AG10803 (cell line): ENCODE data around the gene TULP1.
A peak's percentile ranks its signal among the peaks of the same experiment; 100 is the strongest.

ENCODE experiments used
- DNase-seq: peaks from one replicate; pipeline ENCODE4 v3.0.0; 2010; ENCODE audit warnings: low read depth
- H3K4me3 ChIP-seq: 2 replicates; pipeline ENCODE4 v1.5.1; 2011; ENCODE audit warnings: mild to moderate bottlenecking, low read length, control low read depth
- TF ChIP-seq, protein P1 (sequence below): conservative IDR thresholded peaks from 2 replicates; pipeline ENCODE4 v1.5.1; 2011; ENCODE audit warnings: mild to moderate bottlenecking, low read length, control low read depth, inconsistent platforms

Gene TULP1

DNA sequence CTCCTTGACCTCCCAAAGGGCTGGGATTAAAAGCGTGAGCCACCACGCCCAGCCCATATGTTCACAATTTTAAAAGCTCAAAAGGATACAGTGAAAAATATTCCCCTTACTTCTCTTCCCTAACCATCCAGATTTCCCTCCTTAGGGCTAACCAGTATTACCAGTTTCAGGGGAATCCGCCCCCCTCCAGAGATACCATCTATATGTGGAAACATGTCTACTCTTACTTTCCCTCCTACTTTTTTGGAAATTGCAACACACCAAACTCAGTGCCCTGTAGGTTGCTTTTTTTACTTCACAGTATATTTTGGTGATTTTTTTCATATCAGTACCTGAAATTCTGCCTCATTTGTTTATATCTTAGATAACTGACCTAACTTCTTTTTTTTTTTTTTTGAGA lies 51.4 kb downstream of the TULP1 start:
- TF ChIP-seq, protein P1, sequence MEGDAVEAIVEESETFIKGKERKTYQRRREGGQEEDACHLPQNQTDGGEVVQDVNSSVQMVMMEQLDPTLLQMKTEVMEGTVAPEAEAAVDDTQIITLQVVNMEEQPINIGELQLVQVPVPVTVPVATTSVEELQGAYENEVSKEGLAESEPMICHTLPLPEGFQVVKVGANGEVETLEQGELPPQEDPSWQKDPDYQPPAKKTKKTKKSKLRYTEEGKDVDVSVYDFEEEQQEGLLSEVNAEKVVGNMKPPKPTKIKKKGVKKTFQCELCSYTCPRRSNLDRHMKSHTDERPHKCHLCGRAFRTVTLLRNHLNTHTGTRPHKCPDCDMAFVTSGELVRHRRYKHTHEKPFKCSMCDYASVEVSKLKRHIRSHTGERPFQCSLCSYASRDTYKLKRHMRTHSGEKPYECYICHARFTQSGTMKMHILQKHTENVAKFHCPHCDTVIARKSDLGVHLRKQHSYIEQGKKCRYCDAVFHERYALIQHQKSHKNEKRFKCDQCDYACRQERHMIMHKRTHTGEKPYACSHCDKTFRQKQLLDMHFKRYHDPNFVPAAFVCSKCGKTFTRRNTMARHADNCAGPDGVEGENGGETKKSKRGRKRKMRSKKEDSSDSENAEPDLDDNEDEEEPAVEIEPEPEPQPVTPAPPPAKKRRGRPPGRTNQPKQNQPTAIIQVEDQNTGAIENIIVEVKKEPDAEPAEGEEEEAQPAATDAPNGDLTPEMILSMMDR: no peak
- DNase-seq: no peak
- no peak overlapping the region for H3K4me3 ChIP-seq

DNA sequence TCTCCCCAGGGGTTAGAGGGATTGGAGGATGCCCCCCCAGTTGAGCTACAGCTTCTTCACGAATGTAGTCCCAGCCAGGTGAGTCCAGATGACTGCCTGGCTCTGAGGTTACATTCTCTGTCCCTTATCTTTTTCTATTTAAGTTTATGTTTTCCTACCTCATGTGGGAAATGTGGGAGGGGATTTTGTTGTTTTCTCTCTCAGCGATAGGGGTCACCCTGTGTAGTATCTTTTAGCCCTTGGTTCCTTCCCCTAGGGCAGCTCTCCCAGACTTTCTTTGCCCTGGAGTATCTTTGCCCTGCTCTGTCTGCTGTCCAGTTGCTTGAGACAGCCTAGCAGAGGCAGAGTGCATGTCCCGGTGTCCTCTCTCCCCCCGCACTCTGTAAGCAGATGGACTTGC lies 54.8 kb downstream of the TULP1 start:
- TF ChIP-seq, protein P1: no peak
- H3K4me3 ChIP-seq: no peak overlapping the region
- no peak for DNase-seq

DNA sequence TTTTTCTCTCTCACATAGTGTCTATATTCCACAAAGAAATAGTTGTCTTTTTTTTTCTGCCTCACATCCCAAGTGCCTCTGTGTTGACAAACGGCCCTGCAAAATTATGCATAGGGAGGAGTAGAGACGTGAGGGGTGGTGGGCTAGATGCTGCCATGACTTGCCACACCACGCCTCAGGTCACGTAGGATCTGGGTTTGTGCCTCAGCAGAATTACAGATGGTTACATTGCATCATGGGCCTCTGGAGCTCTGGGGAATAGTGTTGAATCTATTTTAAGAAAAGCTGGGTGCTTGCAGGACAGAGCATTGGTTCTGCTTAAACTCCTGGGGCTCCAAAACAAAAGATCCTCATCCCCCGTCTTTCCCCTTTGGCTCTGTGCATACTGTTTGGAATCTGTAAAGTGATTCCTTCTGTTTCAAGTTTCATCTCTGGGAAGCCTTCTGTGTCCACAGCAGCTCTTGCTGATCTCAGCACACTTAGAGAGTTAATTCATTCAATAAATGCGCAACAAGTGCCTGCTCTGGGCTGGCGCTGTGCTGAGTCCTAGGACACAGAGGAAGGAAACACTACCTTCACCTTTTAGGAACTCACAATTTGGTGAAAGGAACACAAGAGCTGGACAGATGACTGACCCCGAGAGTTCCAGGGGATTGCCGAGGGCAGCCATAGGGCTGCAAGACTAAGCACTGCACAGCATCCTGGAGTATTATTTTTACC lies 58.1 kb downstream of the TULP1 start:
- DNase-seq: peak; percentile 31
- TF ChIP-seq, protein P1: no peak
- H3K4me3 ChIP-seq: no peak overlapping the region

DNA sequence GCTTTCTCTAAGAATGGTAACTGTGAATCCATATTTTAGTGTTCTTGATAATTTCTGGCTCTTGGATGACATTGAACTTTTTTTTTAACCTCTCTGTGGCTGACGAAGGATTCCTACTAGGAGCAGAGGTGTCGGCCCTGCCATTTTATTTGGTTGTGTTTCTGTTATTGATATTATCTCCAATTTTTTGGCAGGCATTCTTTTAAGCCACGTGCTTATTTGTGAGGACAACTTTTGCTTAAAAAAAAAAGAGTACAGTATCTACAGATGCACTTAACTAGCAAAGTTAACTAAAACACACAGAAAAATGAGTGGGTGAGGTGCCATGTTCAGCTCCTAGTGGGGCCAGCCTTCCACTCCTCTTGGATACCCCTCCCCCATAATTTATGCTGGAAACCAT lies 59.5 kb downstream of the TULP1 start:
- DNase-seq: no peak
- TF ChIP-seq, protein P1: no peak
- H3K4me3 ChIP-seq: peak overlapping the region; percentile 70

DNA sequence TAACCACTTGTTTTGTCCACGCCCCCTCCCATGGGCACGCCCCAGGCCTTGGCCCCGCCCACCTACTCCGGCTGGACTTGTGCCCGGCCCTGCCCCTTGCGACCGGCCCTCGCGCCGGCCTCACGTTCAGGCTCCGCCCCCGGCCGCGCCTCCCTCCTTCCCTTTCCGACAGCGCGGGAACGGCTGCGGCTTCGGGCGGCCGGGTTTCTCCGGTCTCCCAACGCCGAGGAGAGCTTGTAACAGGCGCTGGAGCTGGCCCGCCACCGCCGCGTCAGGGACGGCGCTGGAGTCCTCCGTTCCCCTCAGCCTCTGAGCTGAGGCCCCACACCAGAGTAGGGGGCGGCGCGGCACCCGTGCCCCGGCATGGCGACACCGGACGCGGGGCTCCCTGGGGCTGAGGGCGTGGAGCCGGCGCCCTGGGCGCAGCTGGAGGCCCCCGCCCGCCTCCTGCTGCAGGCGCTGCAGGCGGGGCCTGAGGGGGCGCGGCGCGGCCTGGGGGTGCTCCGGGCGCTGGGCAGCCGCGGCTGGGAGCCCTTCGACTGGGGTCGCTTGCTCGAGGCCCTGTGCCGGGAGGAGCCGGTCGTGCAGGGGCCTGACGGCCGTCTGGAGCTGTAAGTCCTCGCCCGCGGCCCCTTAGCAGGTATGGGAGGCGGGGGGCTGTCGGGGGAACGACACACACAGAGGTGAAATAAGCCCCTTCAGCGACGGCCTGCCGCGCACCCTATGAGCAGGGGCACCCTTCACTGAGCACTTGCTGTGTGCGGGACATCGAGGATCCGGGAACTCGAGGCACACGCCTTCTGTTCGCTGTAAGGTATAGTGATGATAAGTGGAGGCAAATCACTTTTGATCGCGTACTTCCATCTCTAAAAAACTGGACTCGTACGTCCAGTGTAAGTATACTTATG lies 60.3 kb downstream of the TULP1 start, which contains the start of gene FANCE:
TSS of gene FANCE (plus strand) at position 156 of the 908 bp plus-strand sequence. CDS start at position 364, 208 bp downstream.
- TF ChIP-seq, protein P1: no peak
- peak within 1 kb of the TSS; percentile 70 for H3K4me3 ChIP-seq
- peak; percentile 85 for DNase-seq

DNA sequence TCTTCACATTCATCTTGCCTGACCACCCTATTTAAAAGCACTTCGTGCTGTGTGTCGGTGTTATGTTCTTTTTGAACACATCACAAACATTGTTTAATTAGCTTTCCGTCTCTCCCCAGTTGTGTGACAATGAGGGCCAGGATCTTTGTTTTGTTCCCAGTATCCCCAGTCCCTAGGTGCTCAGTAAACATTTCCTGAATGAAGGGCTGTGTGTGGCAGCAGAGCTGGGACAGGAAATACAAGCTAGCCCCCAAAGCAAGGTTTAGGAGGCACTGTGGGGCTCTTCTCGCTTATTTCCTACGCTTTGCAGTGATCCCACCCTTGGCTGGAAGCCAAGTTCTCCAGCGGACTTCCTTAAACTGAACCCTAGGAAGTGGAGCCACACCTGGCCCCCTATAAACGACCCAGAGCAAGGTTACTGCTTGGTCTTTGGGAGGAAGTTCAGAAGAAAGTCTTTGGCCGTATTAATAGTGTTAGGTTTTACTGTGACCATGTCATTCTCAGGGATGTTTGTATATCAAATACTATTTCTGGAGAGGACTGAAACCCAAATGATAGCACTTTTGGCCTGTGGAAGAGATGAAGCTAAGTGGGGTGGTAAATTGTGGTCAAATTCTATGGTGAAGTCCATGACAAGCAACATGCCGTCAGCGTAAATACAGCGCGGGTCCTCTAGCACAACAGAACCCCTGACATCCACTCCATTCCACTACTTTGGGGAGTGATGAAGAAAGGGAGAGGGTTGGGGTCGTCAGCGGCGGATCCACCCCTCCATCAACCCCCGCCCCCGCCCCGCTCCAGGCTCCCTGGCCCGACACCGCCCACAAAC lies 61.1 kb downstream of the TULP1 start:
- DNase-seq: no peak
- TF ChIP-seq, protein P1: no peak
- H3K4me3 ChIP-seq: peak overlapping the region; percentile 59
